ENCODE measurements around the gene ECE1. TPM values are rescaled to one million over a fixed set of nuclear protein-coding genes. Genes with fewer than 3 reads are reported as not detected.

ECE1 gene
- total and polyA plus RNA-seq, 2 of the 8 experiments (the other 6 are each of a cell fraction or from before 2014, with no cell fraction given): 21.4 to 36.8 TPM

DNA sequence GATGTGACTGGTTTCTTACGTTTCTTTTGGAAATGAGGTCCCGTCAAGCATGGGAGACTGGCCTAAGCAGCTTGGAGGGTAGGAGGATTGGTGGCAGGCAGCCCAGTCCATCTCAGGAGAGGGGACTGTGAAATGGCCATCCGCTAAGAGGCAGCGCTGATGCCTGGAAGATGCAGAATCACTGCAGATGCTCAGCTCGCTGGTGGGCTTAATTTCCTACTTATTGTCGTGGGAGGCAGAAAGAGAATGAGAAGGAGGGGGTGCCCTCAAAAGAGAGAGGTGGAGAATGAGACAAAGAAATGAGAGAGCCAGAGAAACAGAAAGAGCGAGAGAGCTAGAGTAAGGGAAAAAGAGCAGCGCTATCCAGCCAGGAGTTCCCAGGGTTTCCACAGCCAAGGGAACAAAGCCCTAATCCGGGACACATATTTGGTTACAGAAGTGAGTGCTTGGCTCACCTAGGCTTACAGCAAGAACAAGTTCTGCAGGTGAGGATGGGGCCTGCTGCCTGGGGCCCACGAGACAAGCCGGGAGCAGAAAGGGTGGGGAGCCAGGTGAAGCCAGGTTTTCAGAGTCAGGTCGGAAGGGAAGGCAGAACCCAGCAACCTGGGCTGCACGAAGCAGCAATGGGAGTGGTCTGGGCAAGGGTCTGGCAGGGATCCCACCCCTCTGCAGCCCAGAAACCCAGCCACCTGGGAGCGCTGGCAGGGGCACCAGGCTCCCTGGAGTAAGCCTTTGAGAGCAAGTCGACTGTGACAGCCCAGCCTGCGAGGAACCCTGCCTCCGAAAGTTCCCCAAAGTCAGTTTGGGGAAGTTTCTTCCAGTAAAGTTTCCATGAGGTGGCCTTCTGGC is 5.8 kb downstream of the ECE1 start (continued):
- no peak for TF ChIP-seq SIN3A (conservative IDR thresholded peaks at IDR 0.05 in 1 of 2, IDR thresholded peaks at IDR 0.05 in 1 of 2; ENCODE audit: low read depth in 1 of 2, low read length in 2 of 2)
